Neural cell (in vitro differentiated cells): ENCODE results near the gene GRK7.

Experiments used
- CTCF ChIP-seq: fragments of 450-650 bp; IDR thresholded peaks from 2 replicates; pipeline ENCODE4 v1.5.1; 2014; ENCODE audit warnings: antibody characterized with exemption, mild to moderate bottlenecking, moderate library complexity; ENCODE audit not compliant: poor library complexity, severe bottlenecking
- POLR2AphosphoS5 ChIP-seq: IDR thresholded peaks from 2 replicates; pipeline ENCODE4 v1.6.1; 2012
- TAF1 ChIP-seq: IDR thresholded peaks from 2 replicates; pipeline ENCODE4 v1.6.1; 2012; ENCODE audit warnings: low read depth

- TF ChIP-seq CTCF = no peak
- no peak for TF ChIP-seq TAF1
- TF ChIP-seq POLR2AphosphoS5 = no peak
These were observed 13.7 kb downstream of the GRK7 start for GRCh38 chr3:141776885-141777284.
